OCI-LY1 (cell line): ENCODE measurements around the gene AMZ1.

ENCODE experiments used
- H2AFZ ChIP-seq: fragments of 200-600 bp; sonication (generic), shearing (Covaris generic); 2 replicates; pipeline ENCODE4 v1.6.0; 2014; ENCODE audit warnings: antibody characterized with exemption, mild to moderate bottlenecking, low read length
- H3F3A ChIP-seq: fragments of 200-600 bp; sonication (generic), shearing (Covaris generic); 2 replicates; pipeline ENCODE4 v1.6.0; 2014; ENCODE audit warnings: mild to moderate bottlenecking, antibody characterized with exemption, low read length, moderate library complexity; ENCODE audit not compliant: insufficient read depth
- H3K27ac ChIP-seq: fragments of 200-600 bp; sonication (generic); 2 replicates; pipeline ENCODE4 v1.5.1; 2014; ENCODE audit warnings: low read length, mixed run types, mild to moderate bottlenecking, low read depth; ENCODE audit not compliant: poor library complexity, severe bottlenecking
- H3K27me3 ChIP-seq: fragments of 200-600 bp; sonication (generic); 2 replicates; pipeline ENCODE4 v1.6.0; 2014; ENCODE audit warnings: antibody characterized with exemption, mild to moderate bottlenecking, low read length, moderate library complexity; ENCODE audit not compliant: insufficient read depth
- H3K36me3 ChIP-seq: fragments of 200-600 bp; sonication (generic); 2 replicates; pipeline ENCODE4 v1.6.1; 2014; ENCODE audit warnings: mild to moderate bottlenecking, antibody characterized with exemption, low read length, moderate library complexity, mixed read lengths; ENCODE audit not compliant: insufficient read depth
- H3K4me1 ChIP-seq: fragments of 200-600 bp; sonication (generic); 2 replicates; pipeline ENCODE4 v1.5.1; 2014; ENCODE audit warnings: mild to moderate bottlenecking, low read length, moderate library complexity; ENCODE audit not compliant: insufficient read depth, severe bottlenecking
- H3K4me2 ChIP-seq: fragments of 200-600 bp; sonication (generic), shearing (Covaris generic); 2 replicates; pipeline ENCODE4 v1.6.1; 2014; ENCODE audit warnings: low read length
- H3K4me3 ChIP-seq: fragments of 200-600 bp; sonication (generic); 2 replicates; pipeline ENCODE4 v1.5.1; 2014; ENCODE audit warnings: low read length, low read depth, mild to moderate bottlenecking, mixed read lengths; ENCODE audit not compliant: poor library complexity, severe bottlenecking
- H3K79me2 ChIP-seq: fragments of 200-600 bp; shearing (Covaris generic); 2 replicates; pipeline ENCODE4 v1.6.1; 2016; ENCODE audit warnings: mixed run types, low read length, mixed read lengths; ENCODE audit not compliant: insufficient read depth
- H3K9ac ChIP-seq: fragments of 200-600 bp; sonication (generic), shearing (Covaris generic); 2 replicates; pipeline ENCODE4 v1.6.1; 2014; ENCODE audit warnings: mild to moderate bottlenecking, low read length, mixed read lengths
- H3K9me2 ChIP-seq: fragments of 200-600 bp; sonication (generic), shearing (Covaris generic); 2 replicates; pipeline ENCODE4 v1.6.1; 2014; ENCODE audit warnings: low read depth, mild to moderate bottlenecking, low read length, mixed read lengths
- H3K9me3 ChIP-seq: fragments of 200-600 bp; shearing (Covaris generic); 2 replicates; pipeline ENCODE4 v1.6.1; 2014; ENCODE audit warnings: low read length, mixed read lengths
- H4K20me1 ChIP-seq: fragments of 200-600 bp; sonication (generic), shearing (Covaris generic); 2 replicates; pipeline ENCODE4 v1.6.0; 2016; ENCODE audit warnings: mild to moderate bottlenecking, low read length; ENCODE audit not compliant: insufficient read depth
- CTCF ChIP-seq: fragments of 200-600 bp; sonication (generic), shearing (Covaris generic); IDR thresholded peaks from 2 replicates; pipeline ENCODE4 v1.5.1; 2017; ENCODE audit warnings: mild to moderate bottlenecking, antibody characterized with exemption, low read length, moderate library complexity, mixed read lengths
- EZH2 ChIP-seq: fragments of 200-600 bp; sonication (generic), shearing (Covaris generic); IDR thresholded peaks from 2 replicates; pipeline ENCODE4 v1.8.0; 2017; ENCODE audit warnings: borderline replicate concordance, mixed run types, mild to moderate bottlenecking, antibody characterized with exemption, low read length, moderate library complexity, mixed read lengths

AMZ1 gene

GRCh38 chr7:2763597-2763996, 75.6 kb downstream of the AMZ1 start:
- no peak for TF ChIP-seq CTCF
- TF ChIP-seq EZH2: no peak
- H4K20me1 ChIP-seq: no peaks in the 10 kb centered on the region
- H3K4me3 ChIP-seq: no peak overlapping the region
- H3K27me3 ChIP-seq: no peaks in the 10 kb centered on the region
- H3K9me3 ChIP-seq: no peaks in the 10 kb centered on the region
- H3K4me2 ChIP-seq: no peak overlapping the region
- H3K27ac ChIP-seq: no peak overlapping the region
- no peak overlapping the region for H2AFZ ChIP-seq
- no peaks in the 10 kb centered on the region for H3K36me3 ChIP-seq
- no peak overlapping the region for H3K9ac ChIP-seq
- no peaks in the 10 kb centered on the region for H3F3A ChIP-seq
- no peaks in the 10 kb centered on the region for H3K79me2 ChIP-seq
- no peaks in the 10 kb centered on the region for H3K9me2 ChIP-seq
- no peaks in the 10 kb centered on the region for H3K4me1 ChIP-seq

GRCh38 chr7:2764621-2765020, 76.6 kb downstream of the AMZ1 start:
- H3K9me2 ChIP-seq: no peaks in the 10 kb centered on the region
- H3K27ac ChIP-seq: no peak overlapping the region
- H3K4me1 ChIP-seq: no peaks in the 10 kb centered on the region
- no peaks in the 10 kb centered on the region for H3K79me2 ChIP-seq
- H3K9me3 ChIP-seq: no peaks in the 10 kb centered on the region
- no peaks in the 10 kb centered on the region for H3F3A ChIP-seq
- H3K4me2 ChIP-seq: no peak overlapping the region
- H3K27me3 ChIP-seq: no peaks in the 10 kb centered on the region
- TF ChIP-seq EZH2: no peak
- TF ChIP-seq CTCF: no peak
- H3K4me3 ChIP-seq: no peak overlapping the region
- no peaks in the 10 kb centered on the region for H4K20me1 ChIP-seq
- no peak overlapping the region for H2AFZ ChIP-seq
- no peak overlapping the region for H3K9ac ChIP-seq
- no peaks in the 10 kb centered on the region for H3K36me3 ChIP-seq
